Posterior vena cava (tissue), 2 donors: ENCODE data around the gene SRRM3. TPM values are rescaled to one million over a fixed set of nuclear protein-coding genes. Genes with fewer than 3 reads are reported as not detected.
"Not testable (repeated sequence)": the region's sequence is repeated elsewhere in the genome, so short reads cannot be mapped to it uniquely, and the experiment has no call there.

Source experiments
- DNase-seq: peaks from one replicate; pipeline ENCODE4 v3.0.0-alpha.2; 2020; ENCODE audit warnings: low spot score
- intact Hi-C, 2 donors: fragments of 100-400 bp; cut with DNase I; formaldehyde crosslinking; loops; one replicate each; pipeline versions ENCODE4 v1.14.1 to v1.14.2; 2022 to 2023
- total RNA-seq, 2 donors: library from RNA; stranded (reverse); fragmentation: NEBNext Ultra II Directional; extraction: Animal tissue kit (Norgen Biotek cat#: 25700); gene quantifications; one replicate each; pipeline ENCODE4 v1.2.1, GENCODE V29; 2021
- donor health status: DM: yes; HTN: yes; CAD: no.
- donor health status: DM: yes; HTN: yes; CAD: no.

SRRM3 gene
- total RNA-seq, 2 donors from 2014 or later = 5.2 to 5.3 TPM

DNA sequence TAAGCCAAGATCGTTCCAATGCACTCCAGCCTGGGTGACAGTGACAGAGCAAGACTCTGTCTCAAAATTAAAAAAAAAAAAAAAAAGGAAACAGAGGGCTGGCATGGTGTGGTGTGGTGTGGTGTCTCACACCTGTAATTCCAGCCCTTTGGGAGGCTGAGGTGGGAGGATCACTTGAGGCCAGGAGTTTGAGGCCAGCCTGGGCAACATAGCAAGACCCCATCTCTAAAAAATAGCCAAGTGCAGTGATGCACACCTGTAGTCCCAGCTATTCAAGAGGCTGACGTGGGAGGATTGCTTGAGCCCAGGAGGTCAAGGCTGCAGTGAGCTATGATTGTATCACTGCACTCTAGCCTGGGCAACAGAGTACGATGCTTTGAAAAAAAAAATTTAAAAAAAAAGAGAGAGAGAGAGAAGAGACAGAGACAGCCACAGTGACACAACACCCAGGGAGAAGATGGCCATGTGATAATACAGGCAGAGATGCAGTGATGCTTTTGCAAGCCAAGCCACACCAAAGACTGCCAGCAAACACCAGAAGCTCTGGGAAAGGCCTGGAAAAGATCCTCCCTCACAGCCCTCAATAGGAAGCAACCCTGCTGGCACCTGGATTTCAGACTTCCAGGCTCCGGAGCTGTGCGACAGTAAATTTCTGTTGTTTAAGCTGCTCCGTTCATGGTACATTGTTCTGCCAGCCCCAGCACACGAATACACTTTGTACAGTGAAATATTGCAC, 19.3 kb upstream of the SRRM3 start:
- DNase-seq = no peak
- intact Hi-C loops = loop anchor here in 1 of 2 donors (10.0 kb wide), 1 partner anchor 82 kb away; no protein-coding TSS in a partner anchor

DNA sequence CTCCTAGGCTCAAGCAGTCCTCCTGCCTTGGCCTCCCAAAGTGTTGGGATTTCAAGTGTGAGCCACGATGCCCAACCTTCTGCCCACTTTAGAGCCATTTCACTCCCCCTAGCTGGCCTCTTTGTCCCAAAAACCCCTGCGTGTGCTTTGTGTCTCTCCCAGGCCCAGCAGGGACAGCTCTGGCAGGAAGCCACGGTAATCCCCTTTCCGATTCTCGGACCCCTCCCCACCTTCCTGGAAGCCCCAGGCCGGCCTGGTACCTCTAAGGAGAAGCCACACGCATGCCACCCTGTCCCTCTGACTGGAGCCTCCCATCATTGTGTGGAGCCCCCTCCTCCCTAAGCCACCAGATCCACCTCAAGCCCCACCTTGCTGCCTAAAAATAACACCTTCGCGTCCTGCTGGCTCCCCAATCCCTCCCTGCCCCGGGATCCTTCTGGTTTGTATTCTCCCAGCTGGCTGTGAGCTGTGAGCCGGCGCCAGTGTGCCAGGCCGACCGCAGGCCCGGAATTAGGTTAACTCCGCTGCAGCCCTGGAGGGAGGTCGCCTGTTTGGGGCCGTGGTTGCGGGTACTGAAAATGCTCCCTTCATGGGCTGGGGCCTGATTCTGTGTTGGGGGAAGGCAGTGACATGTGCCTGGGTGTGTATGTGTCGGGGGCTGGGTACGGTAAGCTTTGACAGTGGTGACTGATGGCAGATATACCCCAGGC, 16.4 kb upstream of the SRRM3 start:
- no peak for DNase-seq
- intact Hi-C loops = loop anchor here in 1 of 2 donors (1.0 to 10.0 kb wide), 2 partner anchors 79 to 160 kb away; no protein-coding TSS in a partner anchor

DNA sequence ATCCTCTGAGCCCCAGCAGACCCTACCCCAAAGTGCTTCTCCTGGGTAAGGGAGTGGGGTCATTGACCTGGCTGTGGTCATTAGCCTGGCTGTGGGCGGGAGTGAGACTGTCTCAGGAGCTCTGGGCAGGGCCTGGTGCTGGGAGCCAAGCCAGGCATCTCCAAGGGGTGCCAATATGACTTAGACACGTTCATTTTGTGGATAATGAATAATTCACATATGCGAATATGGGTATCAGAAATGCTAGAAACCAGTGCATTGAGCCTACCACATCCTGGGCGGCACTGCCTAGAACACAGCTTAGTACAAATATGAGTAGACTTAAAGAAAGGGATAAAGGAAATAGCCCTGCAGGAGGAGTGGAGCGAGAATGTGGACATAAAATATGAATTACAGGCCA, 14.4 kb upstream of the SRRM3 start:
- no peak for DNase-seq
- intact Hi-C loops = loop anchor here in 1 of 2 donors (10.0 kb wide), 1 partner anchor 78 kb away; no protein-coding TSS in a partner anchor

DNA sequence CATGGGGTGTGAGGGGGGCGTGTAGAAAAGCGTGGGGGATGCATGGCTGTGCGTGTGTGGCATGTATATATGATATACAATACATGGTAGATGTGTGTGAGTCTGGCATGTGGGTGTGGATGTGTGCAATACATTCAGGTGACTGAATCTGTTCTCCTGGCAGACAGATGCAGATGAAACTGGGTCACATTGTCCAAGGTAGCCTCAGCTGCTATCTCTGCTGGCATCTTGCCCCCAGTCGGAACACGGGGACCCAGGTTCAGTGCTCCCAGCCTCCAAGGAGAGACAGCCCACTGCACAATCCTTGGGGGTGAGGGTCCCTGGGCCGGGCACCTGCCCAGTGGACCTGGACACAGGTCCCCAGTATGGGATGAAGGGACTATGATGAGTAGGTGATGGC, 12.4 kb upstream of the SRRM3 start:
- intact Hi-C loops = loop anchor here in 1 of 2 donors (10.0 kb wide), 1 partner anchor 76 kb away; no protein-coding TSS in a partner anchor
- DNase-seq = no peak

DNA sequence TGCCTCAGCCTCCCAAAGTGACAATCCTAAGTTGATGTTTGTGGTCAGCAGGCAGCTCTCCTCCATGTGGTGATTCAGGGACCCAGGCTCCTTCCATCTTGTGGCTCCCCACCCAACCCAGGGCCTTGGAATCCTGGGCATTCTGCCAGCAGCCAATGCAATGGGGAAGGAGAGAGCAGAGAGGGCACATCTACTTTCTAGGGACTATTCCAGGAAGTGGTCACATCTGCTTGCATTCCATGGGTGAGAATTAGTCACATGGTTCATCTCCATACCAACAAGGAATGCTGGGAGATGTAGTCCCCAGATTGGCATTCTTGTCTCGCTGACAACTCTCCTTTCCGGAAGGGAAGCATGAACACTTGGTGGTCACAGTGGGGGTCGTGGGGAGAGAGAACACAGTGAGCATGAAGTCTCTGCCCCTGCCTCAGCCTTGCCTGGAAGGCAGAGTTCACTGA, 9.9 kb upstream of the SRRM3 start:
- no peak for DNase-seq
- intact Hi-C loops = no loop called here

DNA sequence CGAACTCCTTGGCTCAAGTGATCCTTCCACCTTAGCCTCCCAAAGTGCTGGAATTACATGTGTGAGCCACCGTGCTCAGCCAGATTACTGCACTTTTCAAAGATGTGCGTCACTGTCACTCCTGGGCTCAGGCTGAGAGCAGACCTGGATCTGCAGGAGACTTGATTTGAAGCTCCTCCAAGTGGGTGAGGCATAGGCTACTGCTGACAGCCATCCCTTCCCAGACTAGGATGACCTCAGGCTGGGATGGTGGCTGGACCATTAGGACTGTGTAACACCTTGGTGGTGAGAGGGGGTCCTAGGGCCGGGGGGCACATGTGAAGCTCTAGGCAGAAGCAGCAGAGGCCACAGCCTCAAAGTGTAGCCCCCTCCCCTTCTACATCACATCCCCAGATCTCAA, 8.2 kb upstream of the SRRM3 start:
- intact Hi-C loops = no loop called here
- DNase-seq = no peak

DNA sequence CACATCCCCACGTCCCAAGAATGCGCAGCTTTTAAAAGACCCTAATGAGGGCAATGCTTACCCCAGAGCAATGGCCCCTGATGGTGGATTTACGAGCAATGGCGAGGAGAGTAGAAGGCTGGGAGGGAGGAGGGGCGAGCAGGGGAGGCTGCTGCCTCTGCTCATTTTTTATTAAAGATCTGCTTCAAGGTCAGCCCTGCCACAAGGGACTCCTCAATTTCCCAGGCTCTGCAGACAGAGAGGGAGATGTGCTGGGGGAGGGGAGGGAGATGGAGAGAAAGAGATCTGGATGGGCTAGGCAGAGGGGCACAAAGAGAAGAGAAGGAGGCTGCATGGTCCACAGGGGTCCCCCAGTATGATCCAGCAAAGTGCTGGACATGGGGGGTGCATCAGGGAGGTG, 7.8 kb upstream of the SRRM3 start:
- intact Hi-C loops = no loop called here
- DNase-seq = no peak

DNA sequence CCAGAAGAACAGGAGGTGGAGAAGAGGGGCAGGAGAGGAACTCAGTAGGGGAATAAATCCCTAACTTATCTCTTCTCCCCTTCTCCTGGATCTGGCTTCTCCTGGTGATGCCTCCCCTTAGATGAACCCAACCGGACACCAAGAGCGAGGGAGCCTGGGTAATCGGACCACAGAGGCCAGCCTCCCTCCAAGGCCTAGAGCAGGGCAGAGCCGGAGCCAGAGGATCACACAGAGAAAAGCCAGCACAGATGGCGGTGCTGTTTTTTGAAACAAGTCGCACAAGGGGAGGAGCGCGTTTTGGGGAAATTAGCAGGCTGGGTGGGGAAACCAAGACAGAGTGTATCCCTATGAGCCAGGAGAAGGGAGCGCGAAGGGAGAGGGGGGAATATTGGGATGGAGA, 4.9 kb upstream of the SRRM3 start:
- intact Hi-C loops = no loop called here
- DNase-seq = no peak

DNA sequence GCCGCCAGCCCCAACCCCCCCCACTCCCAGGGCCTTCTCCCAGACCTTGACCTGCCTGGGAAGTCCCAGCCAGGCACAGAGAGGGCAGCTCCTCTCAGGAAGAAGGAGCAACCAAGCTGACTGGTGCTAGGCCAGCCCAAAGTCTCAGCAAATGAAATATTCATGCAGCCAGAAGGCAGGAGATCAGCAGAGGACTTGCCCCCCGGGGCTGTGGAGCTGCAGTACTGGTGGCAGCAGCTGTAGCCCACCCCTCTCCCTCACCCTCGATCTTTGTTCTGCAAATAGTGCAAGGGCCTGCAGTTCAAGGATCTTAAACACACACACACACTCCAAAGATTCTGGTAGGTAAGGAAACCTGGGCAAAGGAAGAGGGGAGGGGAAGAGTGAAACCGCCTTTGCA, 3.5 kb upstream of the SRRM3 start:
- intact Hi-C loops = no loop called here
- no peak for DNase-seq

DNA sequence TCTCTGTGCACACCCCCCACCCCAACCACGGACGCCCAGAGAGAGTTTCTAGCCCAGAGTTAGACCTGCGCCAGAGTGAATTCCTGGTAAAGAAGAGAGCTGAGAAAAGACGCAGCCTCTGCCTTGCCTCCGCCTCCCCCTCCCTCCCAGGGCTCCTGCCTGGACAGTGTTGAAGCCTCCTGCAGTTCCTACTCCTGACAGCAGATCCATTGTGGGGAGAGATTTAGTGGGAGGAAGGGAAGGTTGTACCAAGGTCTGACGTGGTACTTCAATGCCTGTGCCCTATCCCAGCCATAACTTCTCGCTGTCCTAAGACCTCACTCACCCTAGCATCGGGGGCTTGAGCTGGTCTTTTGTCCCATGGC, 952 bp downstream of the SRRM3 start:
- no peak for DNase-seq
- intact Hi-C loops = no loop called here

DNA sequence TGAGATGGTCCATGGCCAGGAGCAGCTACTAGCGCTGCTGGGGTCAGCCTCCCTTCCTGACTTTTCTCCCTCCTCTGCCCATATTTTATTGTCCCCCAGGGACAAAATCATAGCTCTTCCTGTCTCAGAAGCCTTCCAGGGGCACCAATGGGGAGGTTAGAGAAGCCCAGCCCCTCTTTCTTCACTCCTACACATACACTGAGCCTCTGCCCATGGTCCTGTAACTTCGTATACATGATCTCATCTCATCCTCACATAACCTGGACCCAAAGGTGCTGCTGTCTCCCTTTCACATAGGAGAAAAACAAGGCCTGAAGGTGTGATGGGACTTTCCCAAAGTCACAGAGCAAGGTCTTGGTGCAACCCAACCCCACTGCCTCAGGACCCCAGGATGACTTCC, 2.5 kb downstream of the SRRM3 start:
- DNase-seq = no peak
- intact Hi-C loops = no loop called here

DNA sequence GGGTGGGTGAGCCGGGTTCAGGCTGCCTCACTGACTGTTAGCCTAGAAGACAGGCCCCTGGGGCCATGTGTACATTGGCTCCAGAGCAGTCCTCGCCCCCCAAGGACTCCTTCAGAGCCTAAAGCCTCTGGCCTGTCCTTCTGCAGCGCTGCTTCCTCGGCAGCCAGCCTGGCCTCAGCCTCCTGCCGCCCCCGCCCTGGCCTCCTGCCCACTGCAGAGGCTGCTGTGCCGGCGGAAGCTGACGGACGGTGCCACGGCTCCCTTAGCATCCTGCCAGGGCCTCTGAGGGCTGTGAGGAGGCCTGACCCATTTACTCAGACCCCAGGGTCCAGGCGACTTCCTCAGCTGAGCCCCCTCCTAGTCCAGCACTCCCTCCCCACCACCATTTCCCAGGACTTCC, 4.9 kb downstream of the SRRM3 start:
- no peak for DNase-seq
- intact Hi-C loops = no loop called here

DNA sequence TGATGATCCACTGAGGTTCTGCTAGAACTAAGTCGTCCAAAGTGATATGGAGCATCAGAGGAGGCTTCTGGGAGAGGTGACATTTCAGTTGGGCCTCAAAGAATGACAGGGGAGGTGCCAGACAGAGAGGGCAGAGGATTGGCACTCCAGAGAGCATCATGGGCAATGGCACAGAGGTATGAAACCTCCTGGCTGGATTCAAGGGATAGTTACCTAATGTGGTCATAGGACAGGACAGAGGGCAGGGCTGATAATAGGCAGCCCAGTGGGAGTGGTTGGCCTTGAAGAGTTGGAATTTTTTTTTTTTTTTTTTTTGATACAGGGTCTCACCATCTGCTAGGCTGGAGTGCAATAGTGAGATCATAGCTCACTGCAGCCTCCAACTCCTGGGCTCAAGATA, 7.6 kb downstream of the SRRM3 start:
- intact Hi-C loops = no loop called here
- no peak for DNase-seq

DNA sequence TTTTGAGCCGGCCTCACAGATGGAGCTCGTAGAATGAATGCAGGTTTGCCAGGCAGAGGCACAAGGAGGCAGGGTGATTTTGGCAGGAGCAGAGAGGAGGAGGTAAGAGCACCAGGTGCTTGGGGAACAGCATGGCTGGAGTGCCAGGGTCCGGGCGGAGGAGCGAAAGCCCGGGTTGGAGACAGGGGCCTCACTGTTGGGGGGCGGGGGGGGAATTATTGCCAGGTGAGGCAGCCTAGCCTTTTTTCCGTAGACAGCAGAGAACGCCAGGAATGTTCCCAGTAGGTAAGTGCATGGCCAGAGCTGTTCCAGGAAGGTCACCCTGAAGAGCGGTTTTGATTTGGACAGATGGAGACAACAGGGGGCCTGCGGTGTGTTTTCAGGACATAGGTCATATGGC, 9.5 kb downstream of the SRRM3 start:
- DNase-seq = no peak
- intact Hi-C loops = no loop called here

DNA sequence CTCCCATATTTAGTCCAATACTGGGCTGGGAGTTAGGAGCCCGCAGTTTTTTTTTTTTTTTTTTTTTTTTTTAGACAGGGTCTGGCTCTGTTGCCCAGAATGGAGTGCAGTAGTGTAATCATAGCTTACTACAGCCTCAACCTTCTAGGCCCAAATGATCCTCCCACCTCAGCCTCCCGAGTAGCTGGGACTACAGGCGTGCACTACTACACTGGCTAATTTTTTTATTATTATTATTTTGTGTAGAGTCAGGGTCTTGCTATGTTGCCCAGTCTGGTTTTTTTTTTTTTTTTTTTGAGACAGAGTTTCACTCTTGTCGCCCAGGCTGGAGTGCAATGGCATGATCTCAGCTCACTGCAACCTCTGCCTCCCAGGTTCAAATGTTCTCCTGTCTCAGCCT, 13.7 kb downstream of the SRRM3 start:
- DNase-seq, intact Hi-C loops: not testable (repeated sequence)

DNA sequence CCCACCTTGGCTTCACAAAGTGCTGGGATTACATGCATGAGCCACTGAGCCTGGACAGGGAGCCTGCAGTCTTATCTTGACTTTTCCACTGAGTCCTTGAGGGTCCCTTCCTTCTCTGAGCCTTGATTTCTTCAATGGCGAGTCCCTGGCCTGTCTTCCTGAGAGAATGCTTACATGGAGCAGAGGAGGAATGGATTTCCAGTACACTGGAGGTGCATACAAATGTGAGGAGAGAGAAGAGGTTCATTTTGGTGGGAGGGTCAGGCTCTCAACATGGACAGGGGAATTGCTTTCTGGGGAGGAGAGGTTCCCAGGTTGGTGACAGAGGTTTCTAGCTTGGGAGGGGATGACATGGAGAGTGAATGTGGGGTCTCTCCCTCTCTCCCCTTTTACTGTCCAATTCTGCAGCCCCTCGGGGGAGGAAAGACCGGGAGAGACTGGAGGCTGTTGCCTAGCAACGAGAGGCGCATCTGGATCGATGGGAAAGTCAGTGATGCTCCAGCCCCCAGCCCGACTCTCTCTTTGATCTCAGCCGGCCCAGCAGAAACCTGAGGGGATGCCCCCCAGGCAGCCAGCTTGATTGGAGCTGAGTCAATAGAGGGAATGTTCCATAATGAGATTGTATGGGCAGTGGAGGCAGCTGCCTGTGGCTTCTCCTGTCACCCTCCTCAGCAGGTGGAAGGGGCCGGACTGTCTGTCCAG, 14.8 kb downstream of the SRRM3 start:
- intact Hi-C loops = no loop called here
- no peak for DNase-seq

DNA sequence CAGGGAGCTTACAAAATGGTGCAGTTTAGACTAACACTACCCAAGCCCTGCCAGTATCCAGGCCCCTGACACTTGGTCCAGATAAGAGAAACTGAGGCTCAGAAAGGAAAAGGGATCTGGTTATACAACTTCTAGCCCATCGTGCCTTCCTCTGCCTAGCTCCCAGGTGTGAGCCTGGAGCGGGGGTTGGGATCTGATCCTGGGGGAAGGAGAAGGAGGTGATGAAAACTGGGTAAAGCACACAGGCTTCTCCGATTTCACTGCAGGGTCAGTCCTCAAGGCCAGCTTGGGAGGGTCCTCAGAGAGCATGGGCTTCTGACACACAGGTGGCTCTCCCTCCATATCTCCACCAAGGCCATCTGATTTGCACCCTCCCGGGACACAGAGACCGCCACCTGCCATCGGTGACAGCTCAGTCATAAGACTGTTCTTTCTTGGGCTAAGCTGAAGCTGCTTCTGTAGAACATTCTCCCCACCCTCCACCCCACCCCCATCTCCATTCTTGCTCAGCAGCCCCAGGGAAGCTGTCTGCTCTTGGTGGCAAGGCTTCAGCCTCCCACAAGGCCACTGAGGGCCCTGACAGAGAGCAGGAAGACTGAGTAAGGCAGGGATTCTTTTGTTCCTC, 16.4 kb downstream of the SRRM3 start:
- no peak for DNase-seq
- intact Hi-C loops = no loop called here

DNA sequence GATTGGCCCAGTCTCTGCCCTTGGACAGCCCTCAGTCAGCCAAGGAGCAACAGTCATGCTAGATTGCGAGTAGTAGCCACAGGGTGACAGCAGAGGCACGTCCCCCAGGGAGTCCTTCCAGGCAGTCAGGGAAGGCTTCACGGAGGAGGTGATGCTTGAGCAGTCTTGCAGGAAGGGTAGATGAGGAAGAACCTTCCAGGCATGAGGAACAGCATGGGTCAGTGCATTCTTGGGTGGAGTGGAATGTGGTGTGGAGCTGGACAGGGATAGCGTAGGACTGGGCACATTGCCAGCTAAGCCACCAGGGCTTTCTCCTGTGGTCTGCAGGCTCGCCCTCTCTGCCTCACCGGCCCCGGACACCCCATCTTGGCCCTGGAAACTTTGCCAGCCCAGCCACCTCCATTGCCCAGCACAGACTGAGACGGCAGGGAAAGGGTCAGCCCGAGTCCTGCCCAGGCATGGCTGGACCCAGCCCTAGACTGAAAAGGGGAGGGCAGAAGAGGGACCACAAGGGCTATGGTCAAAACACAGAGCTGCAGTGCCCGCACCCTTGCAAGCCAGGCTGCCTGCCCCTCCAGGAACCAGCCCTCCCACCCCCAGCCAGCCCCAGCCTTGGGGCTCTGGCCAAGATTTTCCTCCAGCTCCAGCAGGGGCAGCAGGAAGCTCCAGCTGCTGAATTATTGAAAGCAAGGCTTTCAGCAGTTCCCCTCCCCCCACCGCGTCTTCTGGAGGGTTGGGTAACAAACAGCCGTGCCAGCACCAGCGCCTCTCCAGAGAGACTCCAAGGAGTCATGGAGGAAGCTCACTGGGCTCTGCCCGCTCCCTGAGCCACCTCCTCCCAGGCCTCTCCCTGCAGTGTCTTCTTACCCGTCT, 18.7 kb downstream of the SRRM3 start:
- no peak for DNase-seq
- intact Hi-C loops = no loop called here

DNA sequence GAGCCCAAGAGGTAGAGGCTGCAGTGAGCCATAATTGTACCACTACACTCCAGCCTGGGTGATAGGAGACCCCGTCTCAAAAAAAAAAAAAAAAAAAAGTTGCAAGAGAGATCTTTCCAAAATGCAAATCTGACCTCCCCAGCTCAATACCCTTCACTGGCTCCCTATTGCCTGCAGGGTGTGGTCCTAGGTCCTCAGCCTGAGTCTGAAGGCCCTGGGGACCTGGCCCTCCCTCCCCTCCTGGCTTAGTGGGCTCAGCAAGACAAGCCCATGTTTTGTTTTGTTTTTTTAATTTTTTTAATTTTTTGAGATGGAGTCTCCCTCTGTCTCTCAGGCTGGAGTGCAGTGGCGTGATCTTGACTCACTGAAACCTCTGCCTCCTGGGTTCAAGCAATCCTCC, 20.6 kb downstream of the SRRM3 start:
- intact Hi-C loops = no loop called here
- no peak for DNase-seq
